Activated CD4-positive, CD25-positive, alpha-beta regulatory T cell (primary cell): ENCODE results near the gene POTEB.
"Not testable (repeated sequence)": the region's sequence is repeated elsewhere in the genome, so short reads cannot be mapped to it uniquely, and the experiment has no call there.

ENCODE experiments used
- DNase-seq, 4 experiments: peaks; one replicate each; lab custom pipeline; 2025; lab: John Stamatoyannopoulos, UW

Gene POTEB

GRCh38 chr15:21877635-21878034, at the start of gene POTEB:
Gene POTEB (minus strand): TSS chr15:21877735. CDS start chr15:21877246, 489 bp downstream.
- DNase-seq = not testable (repeated sequence)

GRCh38 chr15:21890955-21891354, 13.4 kb upstream of the POTEB start:
- not testable (repeated sequence) for DNase-seq

- DNase-seq = not testable (repeated sequence)
Observed at GRCh38 chr15:21889542-21889941, 12.0 kb upstream of the POTEB start.

DNA sequence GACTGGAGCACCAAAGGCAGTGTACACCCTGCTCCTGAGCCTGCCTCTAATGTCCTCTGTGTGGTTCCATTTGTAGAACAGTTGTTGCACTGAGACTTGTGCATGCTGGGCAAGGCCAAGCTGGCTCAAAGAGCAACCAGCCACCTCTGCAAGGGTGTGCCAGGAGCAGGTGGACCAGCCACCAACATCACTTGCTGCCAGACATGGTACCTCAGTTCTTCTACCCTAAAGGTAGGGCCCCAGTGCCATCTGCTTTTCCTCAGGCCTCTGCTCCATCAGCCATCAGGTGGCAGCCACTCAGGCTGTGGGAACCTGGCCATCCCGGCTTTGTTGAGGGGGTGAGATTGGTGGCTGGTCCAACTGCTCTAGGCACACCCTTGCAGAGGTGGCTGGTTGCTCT, 38.7 kb downstream of the POTEB start:
- DNase-seq = not testable (repeated sequence)
